DOHH2 (cell line): ENCODE results near the gene TSHZ1.

Experiments used
- CTCF ChIP-seq: fragments of 200-600 bp; sonication (generic); IDR thresholded peaks from one replicate; pipeline ENCODE4 v1.5.1; 2014; ENCODE audit warnings: antibody characterized with exemption, mild to moderate bottlenecking, low read depth, low read length; ENCODE audit not compliant: poor library complexity, severe bottlenecking
- EZH2phosphoT487 ChIP-seq: fragments of 200-600 bp; sonication (generic); IDR thresholded peaks from 2 replicates; pipeline ENCODE4 v1.6.1; 2017; ENCODE audit warnings: borderline replicate concordance, mild to moderate bottlenecking, antibody characterized with exemption, low read length, moderate library complexity, mixed read lengths

DNA sequence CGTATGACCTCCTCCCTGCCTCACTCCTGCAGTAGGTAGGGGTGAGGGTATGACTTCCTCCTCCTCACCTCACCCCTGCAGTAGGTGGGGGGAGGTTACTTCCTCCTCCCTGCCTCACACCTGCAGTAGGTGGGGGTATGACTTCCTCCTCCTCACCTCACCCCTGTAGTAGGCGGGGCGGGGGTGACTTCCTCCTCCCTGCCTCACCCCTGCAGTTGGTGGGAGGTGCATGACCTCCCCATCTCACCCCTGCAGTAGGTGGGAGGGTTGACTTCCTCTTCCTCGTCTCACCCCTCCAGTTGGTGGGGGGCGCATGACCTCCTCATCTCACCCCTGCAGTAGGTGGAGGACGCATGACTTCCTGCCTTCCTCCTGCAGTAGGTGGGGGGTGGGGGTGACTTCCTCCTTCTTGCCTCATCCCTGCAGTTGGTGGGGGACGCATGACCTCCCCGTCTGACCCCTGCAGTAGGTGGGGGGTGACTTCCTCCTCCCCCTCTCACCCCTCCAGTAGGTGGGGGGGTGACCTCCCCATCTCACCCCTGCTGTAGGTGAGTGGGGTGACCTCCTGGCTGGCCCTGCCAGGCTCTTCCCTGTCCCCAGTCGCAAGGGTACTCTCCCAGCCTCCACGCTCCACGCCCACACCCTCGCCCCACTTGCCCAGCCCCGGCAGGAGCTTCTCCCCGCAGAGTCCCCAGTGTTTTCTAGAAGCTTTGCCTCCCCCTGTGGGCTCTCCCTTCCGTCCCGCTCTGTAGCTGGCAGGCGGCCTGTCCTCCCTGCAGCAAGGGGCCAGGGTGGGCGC lies 39.3 kb downstream of the TSHZ1 start:
- TF ChIP-seq CTCF, result no peak
- no peak for TF ChIP-seq EZH2phosphoT487
